Left ventricle myocardium inferior (tissue), 1 donor: ENCODE data around the gene GRIK3. TPM values are rescaled to one million over a fixed set of nuclear protein-coding genes. Genes with fewer than 3 reads are reported as not detected.

Experiments
- DNase-seq: peaks from one replicate; pipeline ENCODE4 v3.0.0-alpha.2; 2020
- H3K27ac ChIP-seq: fragments of 200-600 bp; replicated peaks from 2 replicates; pipeline ENCODE4 v1.8.0; 2021
- H3K27me3 ChIP-seq: fragments of 200-600 bp; 2 replicates; pipeline ENCODE4 v1.8.0; 2021; ENCODE audit warnings: low read depth
- H3K36me3 ChIP-seq: fragments of 200-600 bp; 2 replicates; pipeline ENCODE4 v1.8.0; 2021
- H3K4me1 ChIP-seq: fragments of 200-600 bp; 2 replicates; pipeline ENCODE4 v1.8.0; 2021
- H3K4me3 ChIP-seq: fragments of 200-600 bp; 2 replicates; pipeline ENCODE4 v1.8.0; 2021; ENCODE audit warnings: mild to moderate bottlenecking, moderate library complexity
- H3K9me3 ChIP-seq: fragments of 200-600 bp; replicated peaks from 2 replicates; pipeline ENCODE4 v1.8.0; 2021
- CTCF ChIP-seq: fragments of 200-600 bp; IDR thresholded peaks from 2 replicates; pipeline ENCODE4 v1.8.0; 2021; ENCODE audit warnings: antibody characterized with exemption, mild to moderate bottlenecking, borderline replicate concordance
- intact Hi-C: fragments of 100-400 bp; cut with micrococcal nuclease; formaldehyde crosslinking; loops from one replicate; pipeline ENCODE4 v1.11.0; 2022
- total RNA-seq: library from RNA; stranded (reverse); fragmentation: NEBNext Ultra II Directional; extraction: Animal tissue kit (Norgen Biotek cat#: 25700); gene quantifications from one replicate; pipeline ENCODE4 v1.2.1, GENCODE V29; 2021
- donor health status: DM: no; HTN: yes; CAD: no; lungs with severe emphysema.

The GRIK3 gene
- total RNA-seq, 1 donor from 2014 or later: 0.55 TPM

- intact Hi-C loops: no loop called here
- H3K4me1 ChIP-seq: no peaks in the 10 kb centered on the region
- no peak overlapping the region for H3K4me3 ChIP-seq
- TF ChIP-seq CTCF: no peak
- peaks cover 69% of the 10 kb centered on the region for H3K27me3 ChIP-seq
- H3K27ac ChIP-seq: no peak overlapping the region
- H3K36me3 ChIP-seq: no peaks in the 10 kb centered on the region
- H3K9me3 ChIP-seq: no peaks in the 10 kb centered on the region
- DNase-seq: peak; percentile 42
These were observed 110.0 kb downstream of the GRIK3 start for GRCh38 chr1:36924282-36924811.

- intact Hi-C loops: no loop called here
- Histone ChIP-seq H3K9me3 (no peaks in the 10 kb centered on the region), H3K36me3 (no peaks in the 10 kb centered on the region), H3K4me1 (no peaks in the 10 kb centered on the region), H3K4me3 (no peak overlapping the region), H3K27me3 (peaks cover 80% of the 10 kb centered on the region), H3K27ac (no peak overlapping the region)
- DNase-seq: no peak
- no peak for TF ChIP-seq CTCF
These were observed 111.5 kb downstream of the GRIK3 start for GRCh38 chr1:36922593-36923426.

GRCh38 chr1:36922071-36922470 lies 112.2 kb downstream of the GRIK3 start:
- H3K27ac ChIP-seq: no peak overlapping the region
- intact Hi-C loops: no loop called here
- H3K9me3 ChIP-seq: no peaks in the 10 kb centered on the region
- H3K4me3 ChIP-seq: no peak overlapping the region
- TF ChIP-seq CTCF: no peak
- no peak for DNase-seq
- no peaks in the 10 kb centered on the region for H3K4me1 ChIP-seq
- H3K36me3 ChIP-seq: no peaks in the 10 kb centered on the region
- H3K27me3 ChIP-seq: peaks cover 82% of the 10 kb centered on the region

GRCh38 chr1:36920801-36921405 lies 113.4 kb downstream of the GRIK3 start:
- peaks cover 87% of the 10 kb centered on the region for H3K27me3 ChIP-seq
- no peak overlapping the region for H3K4me3 ChIP-seq
- TF ChIP-seq CTCF: no peak
- H3K9me3 ChIP-seq: no peaks in the 10 kb centered on the region
- intact Hi-C loops: no loop called here
- H3K4me1 ChIP-seq: no peaks in the 10 kb centered on the region
- no peak for DNase-seq
- H3K36me3 ChIP-seq: no peaks in the 10 kb centered on the region
- no peak overlapping the region for H3K27ac ChIP-seq

- no peak for TF ChIP-seq CTCF
- no peak for DNase-seq
- Histone ChIP-seq H3K36me3 (no peaks in the 10 kb centered on the region), H3K27ac (no peak overlapping the region), H3K4me1 (no peaks in the 10 kb centered on the region), H3K9me3 (no peaks in the 10 kb centered on the region), H3K4me3 (no peak overlapping the region), H3K27me3 (peaks cover 90% of the 10 kb centered on the region)
- intact Hi-C loops: no loop called here
These were observed 113.9 kb downstream of the GRIK3 start for GRCh38 chr1:36920371-36920770.
